Vagina (tissue), 2 donors: ENCODE data around the gene FCHO1.

Experiments used
- CTCF ChIP-seq, 3 experiments: fragments of 450-650 bp in 2 of 3; fragments of 200-600 bp in 1 of 3; sonication (generic) in 1 of 3; IDR thresholded peaks; one replicate each; pipeline ENCODE4 v1.5.1; 2017 to 2019; ENCODE audit warnings: antibody characterized with exemption in 3 of 3, mild to moderate bottlenecking in 2 of 3, moderate library complexity in 2 of 3
- POLR2A ChIP-seq, 2 donors: fragments of 450-650 bp; IDR thresholded peaks; one replicate each; pipeline ENCODE4 v1.6.1; 2017; ENCODE audit warnings: antibody characterized with exemption in 2 of 2, mild to moderate bottlenecking in 2 of 2, moderate library complexity in 2 of 2
- POLR2AphosphoS5 ChIP-seq, 2 donors: sonication (generic); formaldehyde crosslinking; IDR thresholded peaks; one replicate each; pipeline ENCODE4 v1.9.0; 2017; ENCODE audit warnings: antibody characterized with exemption in 2 of 2, mild to moderate bottlenecking in 2 of 2, low read depth in 1 of 2; ENCODE audit not compliant: insufficient read depth in 1 of 2

- TF ChIP-seq POLR2A (IDR thresholded peaks at IDR 0.05) (no peak), POLR2AphosphoS5 (IDR thresholded peaks at IDR 0.05; ENCODE audit: insufficient read depth in 1 of 2, low read depth in 1 of 2) (no peak), CTCF (IDR thresholded peaks at IDR 0.05) (no peak)
Measured at GRCh38 chr19:17772172-17772571, 20.9 kb downstream of the FCHO1 start.
